Activated T-helper 1 cell treated with anti-CD3 and anti-CD28 coated beads, Interleukin-12 subunit alpha, Interleukin-12 subunit beta, Interleukin-2, Interleukin-4 antibody, amounts not matched to agents 30 ng/mL and 10 ng/mL and 1 ng/mL, durations not matched to agents 14 hours and 24 hours and 36 hours (primary cell): ENCODE data around the gene ADAM12. TPM values are rescaled to one million over a fixed set of nuclear protein-coding genes. Genes with fewer than 3 reads are reported as not detected.

Experiments used
- DNase-seq: peaks from one replicate; pipeline ENCODE4 v3.0.0; 2021; ENCODE audit warnings: low spot score
- H3K27ac Mint-ChIP-seq: one replicate; pipeline ENCODE4 v1.8.0; 2021; ENCODE audit warnings: mild to moderate bottlenecking, mixed read lengths
- H3K27me3 Mint-ChIP-seq: one replicate; pipeline ENCODE4 v1.8.0; 2022; ENCODE audit warnings: mild to moderate bottlenecking, moderate library complexity, mixed read lengths; ENCODE audit not compliant: insufficient read depth
- H3K36me3 Mint-ChIP-seq: one replicate; pipeline ENCODE4 v1.8.0; 2021; ENCODE audit warnings: low read depth, mixed read lengths
- H3K4me1 Mint-ChIP-seq: one replicate; pipeline ENCODE4 v1.8.0; 2021; ENCODE audit warnings: low read depth, mixed read lengths
- H3K4me3 Mint-ChIP-seq: one replicate; pipeline ENCODE4 v1.8.0; 2021; ENCODE audit warnings: mild to moderate bottlenecking, moderate library complexity, mixed read lengths
- H3K9me3 Mint-ChIP-seq: one replicate; pipeline ENCODE4 v1.8.0; 2021; ENCODE audit warnings: mixed read lengths
- intact Hi-C: fragments of 100-400 bp; cut with micrococcal nuclease; formaldehyde crosslinking; loops from one replicate; pipeline ENCODE4 v1.15.1; 2024
- total RNA-seq: library from RNA; stranded (reverse); gene quantifications from 2 replicates; pipeline ENCODE4 v1.2.3, GENCODE V29; 2022

The ADAM12 gene
- total RNA-seq, 1 donor from 2014 or later, result not detected

GRCh38 chr10:125991392-125991791 lies 396.9 kb downstream of the ADAM12 start:
- DNase-seq, result no peak
- intact Hi-C loops, result no loop called here
- H3K27me3 Mint-ChIP-seq, result no peaks in the 10 kb centered on the region
- no peaks in the 10 kb centered on the region for H3K9me3 Mint-ChIP-seq
- no peaks in the 10 kb centered on the region for H3K36me3 Mint-ChIP-seq
- H3K4me1 Mint-ChIP-seq, result no peaks in the 10 kb centered on the region
- H3K4me3 Mint-ChIP-seq, result no peak overlapping the region
- H3K27ac Mint-ChIP-seq, result no peak overlapping the region

DNA sequence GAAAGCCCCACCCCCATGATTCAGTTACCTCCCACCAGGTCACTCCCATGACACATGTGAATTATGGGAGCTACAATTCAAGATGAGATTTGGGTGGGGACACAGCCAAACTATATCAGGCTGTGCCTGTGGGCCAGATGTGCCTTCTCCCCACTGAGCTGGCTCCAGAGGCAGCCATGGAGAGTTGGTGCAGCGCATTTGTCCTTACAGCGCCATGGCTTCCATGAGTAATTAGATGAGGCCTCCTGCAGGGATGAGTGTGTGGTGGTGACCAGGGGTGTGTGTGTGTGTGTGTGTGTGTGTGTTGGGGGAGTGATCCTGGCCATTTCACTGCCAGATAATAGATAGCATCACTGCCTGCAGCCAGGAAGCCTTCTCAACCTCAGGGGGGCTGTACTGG lies 397.3 kb downstream of the ADAM12 start:
- DNase-seq, result no peak
- H3K27ac Mint-ChIP-seq, result no peak overlapping the region
- no peaks in the 10 kb centered on the region for H3K36me3 Mint-ChIP-seq
- H3K4me1 Mint-ChIP-seq, result no peaks in the 10 kb centered on the region
- intact Hi-C loops, result no loop called here
- no peaks in the 10 kb centered on the region for H3K27me3 Mint-ChIP-seq
- no peak overlapping the region for H3K4me3 Mint-ChIP-seq
- no peaks in the 10 kb centered on the region for H3K9me3 Mint-ChIP-seq

DNA sequence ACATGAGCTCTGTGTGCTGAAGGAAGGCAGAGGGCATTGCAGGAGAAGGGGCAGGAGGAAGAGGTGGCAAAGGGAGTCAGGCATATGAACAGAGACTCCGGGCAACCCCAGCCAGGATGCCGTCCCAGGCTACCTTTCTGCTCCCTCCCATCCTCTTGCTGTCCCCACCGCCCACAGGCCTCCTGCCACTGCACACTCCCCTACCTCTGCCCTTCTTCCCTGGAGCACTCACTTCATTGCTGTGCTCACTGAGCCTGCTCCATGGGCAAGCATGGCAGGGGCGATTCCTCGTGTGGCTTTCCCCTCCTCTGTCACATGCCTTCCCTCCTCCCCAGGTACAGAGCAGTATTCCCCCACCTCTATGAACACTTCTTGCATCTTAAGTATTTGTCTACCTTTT lies 398.5 kb downstream of the ADAM12 start:
- H3K4me1 Mint-ChIP-seq, result no peaks in the 10 kb centered on the region
- intact Hi-C loops, result loop anchor here (10.0 kb wide), 1 partner anchor 395 kb away; the partner anchor contains the start of gene ADAM12
- H3K9me3 Mint-ChIP-seq, result no peaks in the 10 kb centered on the region
- no peaks in the 10 kb centered on the region for H3K36me3 Mint-ChIP-seq
- H3K27ac Mint-ChIP-seq, result no peak overlapping the region
- H3K4me3 Mint-ChIP-seq, result no peak overlapping the region
- DNase-seq, result no peak
- no peaks in the 10 kb centered on the region for H3K27me3 Mint-ChIP-seq

- intact Hi-C loops, result loop anchor here (10.0 kb wide), 1 partner anchor 399 kb away; the partner anchor contains the start of gene ADAM12
- H3K36me3 Mint-ChIP-seq, result no peaks in the 10 kb centered on the region
- no peak for DNase-seq
- H3K9me3 Mint-ChIP-seq, result no peaks in the 10 kb centered on the region
- no peak overlapping the region for H3K4me3 Mint-ChIP-seq
- peaks cover 4% of the 10 kb centered on the region for H3K27me3 Mint-ChIP-seq
- no peak overlapping the region for H3K27ac Mint-ChIP-seq
- H3K4me1 Mint-ChIP-seq, result no peaks in the 10 kb centered on the region
Measured at GRCh38 chr10:125985557-125986240, 402.6 kb downstream of the ADAM12 start.

DNA sequence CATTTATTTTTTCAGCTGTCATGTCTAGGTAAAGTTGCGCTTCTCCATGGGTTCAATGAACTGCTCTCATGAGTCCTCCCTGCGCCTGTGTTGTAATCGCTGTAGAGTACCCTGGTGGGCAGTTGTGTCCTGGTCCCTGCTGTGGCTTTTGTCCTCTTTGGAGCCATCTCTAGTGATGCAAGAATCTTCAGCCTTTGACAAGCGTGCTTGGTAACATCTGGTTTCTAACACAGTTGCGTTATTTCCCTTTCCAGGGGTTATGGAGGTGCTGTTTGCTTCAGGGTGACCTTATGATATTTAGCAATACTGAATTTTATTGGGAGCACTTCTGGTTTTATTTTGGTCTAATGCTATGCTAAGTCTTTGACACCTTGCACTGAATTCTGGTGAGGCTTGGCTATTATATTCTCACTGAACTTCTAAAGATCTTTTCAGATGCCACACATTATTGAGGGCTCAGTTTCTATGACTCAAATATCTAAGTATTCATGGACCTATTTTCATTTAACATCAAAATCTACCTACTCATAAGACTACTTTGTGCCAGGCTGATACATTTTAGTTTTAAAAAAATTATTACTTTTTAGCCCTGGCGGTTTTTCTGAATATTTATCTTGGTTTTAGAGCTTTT lies 403.3 kb downstream of the ADAM12 start:
- H3K27ac Mint-ChIP-seq, result no peak overlapping the region
- H3K4me3 Mint-ChIP-seq, result no peak overlapping the region
- no peak for DNase-seq
- H3K4me1 Mint-ChIP-seq, result no peaks in the 10 kb centered on the region
- H3K27me3 Mint-ChIP-seq, result peaks cover 4% of the 10 kb centered on the region
- intact Hi-C loops, result loop anchor here (10.0 kb wide), 1 partner anchor 400 kb away; the partner anchor contains the start of gene ADAM12
- H3K36me3 Mint-ChIP-seq, result no peaks in the 10 kb centered on the region
- H3K9me3 Mint-ChIP-seq, result no peaks in the 10 kb centered on the region

GRCh38 chr10:125984346-125984745 lies 403.9 kb downstream of the ADAM12 start:
- Mint-ChIP-seq H3K27ac (no peak overlapping the region), H3K9me3 (no peaks in the 10 kb centered on the region), H3K27me3 (peaks cover 4% of the 10 kb centered on the region), H3K4me1 (no peaks in the 10 kb centered on the region), H3K4me3 (no peak overlapping the region), H3K36me3 (no peaks in the 10 kb centered on the region)
- DNase-seq, result no peak
- intact Hi-C loops, result loop anchor here (10.0 kb wide), 1 partner anchor 400 kb away; the partner anchor contains the start of gene ADAM12

GRCh38 chr10:125983656-125984055 lies 404.6 kb downstream of the ADAM12 start:
- Mint-ChIP-seq H3K27ac (no peak overlapping the region), H3K4me1 (no peaks in the 10 kb centered on the region), H3K4me3 (no peak overlapping the region), H3K36me3 (no peaks in the 10 kb centered on the region), H3K9me3 (no peaks in the 10 kb centered on the region), H3K27me3 (peaks cover 4% of the 10 kb centered on the region)
- DNase-seq, result no peak
- intact Hi-C loops, result loop anchor here (10.0 kb wide), 1 partner anchor 401 kb away; the partner anchor contains the start of gene ADAM12

- Mint-ChIP-seq H3K36me3 (no peaks in the 10 kb centered on the region), H3K4me1 (no peaks in the 10 kb centered on the region), H3K9me3 (no peaks in the 10 kb centered on the region), H3K27me3 (peaks cover 4% of the 10 kb centered on the region), H3K27ac (no peak overlapping the region), H3K4me3 (no peak overlapping the region)
- intact Hi-C loops, result loop anchor here (10.0 kb wide), 1 partner anchor 402 kb away; the partner anchor contains the start of gene ADAM12
- DNase-seq, result no peak
Measured at GRCh38 chr10:125983161-125983560, 405.1 kb downstream of the ADAM12 start.

GRCh38 chr10:125982260-125982948 lies 405.9 kb downstream of the ADAM12 start:
- DNase-seq, result no peak

GRCh38 chr10:125980521-125981035 lies 407.7 kb downstream of the ADAM12 start:
- Mint-ChIP-seq H3K4me1 (no peaks in the 10 kb centered on the region), H3K27ac (no peak overlapping the region), H3K9me3 (no peaks in the 10 kb centered on the region), H3K36me3 (no peaks in the 10 kb centered on the region), H3K4me3 (no peak overlapping the region), H3K27me3 (peaks cover 6% of the 10 kb centered on the region)
- no peak for DNase-seq
- intact Hi-C loops, result loop anchor here (10.0 kb wide), 1 partner anchor 404 kb away; the partner anchor contains the start of gene ADAM12

More at GRCh38 chr10:125982260-125982948, 405.9 kb downstream of the ADAM12 start:
- no peak overlapping the region for H3K4me3 Mint-ChIP-seq
- H3K36me3 Mint-ChIP-seq, result no peaks in the 10 kb centered on the region
- intact Hi-C loops, result loop anchor here (10.0 kb wide), 1 partner anchor 402 kb away; the partner anchor contains the start of gene ADAM12
- no peaks in the 10 kb centered on the region for H3K9me3 Mint-ChIP-seq
- peaks cover 4% of the 10 kb centered on the region for H3K27me3 Mint-ChIP-seq
- H3K4me1 Mint-ChIP-seq, result no peaks in the 10 kb centered on the region
- H3K27ac Mint-ChIP-seq, result no peak overlapping the region

DNA sequence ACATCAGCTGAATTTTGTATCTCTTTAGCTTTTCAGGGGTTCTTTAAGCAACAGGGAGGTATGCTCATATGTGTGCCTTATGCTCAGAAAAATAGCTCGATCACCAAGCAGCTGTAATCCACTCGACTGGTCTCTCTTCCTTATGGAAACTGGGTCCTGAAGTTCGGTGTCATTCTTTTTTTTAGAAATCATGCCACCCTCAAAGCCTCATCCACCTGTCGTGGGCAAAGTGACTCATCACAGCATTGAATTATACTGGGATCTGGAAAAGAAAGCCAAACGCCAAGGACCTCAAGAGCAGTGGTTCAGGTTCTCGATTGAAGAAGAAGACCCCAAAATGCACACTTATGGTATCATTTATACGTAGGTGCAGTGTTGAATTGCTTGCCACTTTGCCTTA lies 408.3 kb downstream of the ADAM12 start:
- intact Hi-C loops, result loop anchor here (10.0 kb wide), 1 partner anchor 405 kb away; the partner anchor contains the start of gene ADAM12
- no peak overlapping the region for H3K27ac Mint-ChIP-seq
- peaks cover 6% of the 10 kb centered on the region for H3K27me3 Mint-ChIP-seq
- H3K4me3 Mint-ChIP-seq, result no peak overlapping the region
- no peaks in the 10 kb centered on the region for H3K36me3 Mint-ChIP-seq
- no peak for DNase-seq
- H3K9me3 Mint-ChIP-seq, result no peaks in the 10 kb centered on the region
- H3K4me1 Mint-ChIP-seq, result no peaks in the 10 kb centered on the region

DNA sequence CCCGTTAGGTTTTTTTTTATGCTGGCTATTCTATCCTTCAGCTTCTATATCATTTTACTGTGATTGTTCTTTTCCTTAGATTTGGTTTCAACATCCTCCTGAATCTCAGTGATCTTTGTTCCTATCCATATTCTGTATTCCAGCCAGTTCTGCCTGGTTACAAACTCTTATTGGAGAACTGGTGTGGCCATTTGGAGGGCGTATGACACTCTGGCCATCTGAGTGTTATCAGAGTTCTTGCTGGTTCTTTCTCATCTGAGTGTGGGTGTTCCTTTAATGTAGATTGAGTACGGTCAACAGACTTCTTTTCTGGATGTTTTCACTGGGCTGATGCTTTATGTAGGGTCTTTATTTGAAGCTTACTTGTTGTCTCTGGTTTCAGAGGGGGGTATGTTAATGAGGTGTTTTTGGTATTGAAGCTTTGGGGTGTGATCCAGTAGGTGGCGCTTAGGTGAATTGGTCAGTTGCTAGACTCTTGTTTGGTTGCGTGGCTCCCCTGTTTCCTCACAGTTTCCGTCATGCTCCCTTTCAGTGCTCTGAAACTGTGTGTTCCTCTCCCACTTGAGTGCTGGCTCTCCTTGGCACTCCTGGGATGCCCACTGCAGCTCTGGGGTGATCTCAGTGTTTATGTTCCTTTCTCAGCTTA lies 411.2 kb downstream of the ADAM12 start:
- peaks cover 2% of the 10 kb centered on the region for H3K27me3 Mint-ChIP-seq
- intact Hi-C loops, result no loop called here
- no peaks in the 10 kb centered on the region for H3K4me1 Mint-ChIP-seq
- no peak overlapping the region for H3K27ac Mint-ChIP-seq
- H3K36me3 Mint-ChIP-seq, result no peaks in the 10 kb centered on the region
- no peaks in the 10 kb centered on the region for H3K9me3 Mint-ChIP-seq
- no peak for DNase-seq
- no peak overlapping the region for H3K4me3 Mint-ChIP-seq
